ENCODE data around the gene VPS4A.

VPS4A gene

DNA sequence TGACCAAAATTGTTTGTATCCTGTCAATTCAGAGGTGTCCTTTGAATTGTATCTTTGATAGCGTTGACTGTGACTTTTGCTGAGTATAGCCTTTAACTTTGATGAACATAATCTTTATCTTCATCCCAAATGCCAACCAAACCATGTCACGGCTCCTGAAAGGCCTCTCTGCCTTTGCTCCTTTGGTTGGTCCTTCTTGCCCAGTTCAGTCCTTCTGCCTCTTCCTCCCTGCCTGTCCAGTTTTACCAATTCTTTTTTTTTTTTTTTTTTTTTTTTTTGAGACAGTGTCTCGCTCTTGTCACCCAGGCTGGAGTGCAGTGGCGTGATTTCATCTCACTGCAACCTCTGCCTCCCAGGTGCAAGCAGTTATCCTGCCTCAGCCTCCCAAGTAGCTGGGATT is 12.9 kb upstream of the VPS4A start:
- intact Hi-C loops (cut with DNase I; ENCODE audit: low total_unique reads), result no loop called here
- Histone ChIP-seq H3K36me3 (peaks cover 19 to 31% (median 31%) of the 10 kb centered on the region in 3 donors), H3K9me3 (no peaks in the 10 kb centered on the region), H3K4me3 (no peak overlapping the region), H3K4me1 (no peaks in the 10 kb centered on the region), H3K27me3 (no peaks in the 10 kb centered on the region), H3K27ac (no peak overlapping the region)
- no peak for DNase-seq
- TF ChIP-seq, protein P1, sequence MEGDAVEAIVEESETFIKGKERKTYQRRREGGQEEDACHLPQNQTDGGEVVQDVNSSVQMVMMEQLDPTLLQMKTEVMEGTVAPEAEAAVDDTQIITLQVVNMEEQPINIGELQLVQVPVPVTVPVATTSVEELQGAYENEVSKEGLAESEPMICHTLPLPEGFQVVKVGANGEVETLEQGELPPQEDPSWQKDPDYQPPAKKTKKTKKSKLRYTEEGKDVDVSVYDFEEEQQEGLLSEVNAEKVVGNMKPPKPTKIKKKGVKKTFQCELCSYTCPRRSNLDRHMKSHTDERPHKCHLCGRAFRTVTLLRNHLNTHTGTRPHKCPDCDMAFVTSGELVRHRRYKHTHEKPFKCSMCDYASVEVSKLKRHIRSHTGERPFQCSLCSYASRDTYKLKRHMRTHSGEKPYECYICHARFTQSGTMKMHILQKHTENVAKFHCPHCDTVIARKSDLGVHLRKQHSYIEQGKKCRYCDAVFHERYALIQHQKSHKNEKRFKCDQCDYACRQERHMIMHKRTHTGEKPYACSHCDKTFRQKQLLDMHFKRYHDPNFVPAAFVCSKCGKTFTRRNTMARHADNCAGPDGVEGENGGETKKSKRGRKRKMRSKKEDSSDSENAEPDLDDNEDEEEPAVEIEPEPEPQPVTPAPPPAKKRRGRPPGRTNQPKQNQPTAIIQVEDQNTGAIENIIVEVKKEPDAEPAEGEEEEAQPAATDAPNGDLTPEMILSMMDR (IDR thresholded peaks at IDR 0.05), result no peak

DNA sequence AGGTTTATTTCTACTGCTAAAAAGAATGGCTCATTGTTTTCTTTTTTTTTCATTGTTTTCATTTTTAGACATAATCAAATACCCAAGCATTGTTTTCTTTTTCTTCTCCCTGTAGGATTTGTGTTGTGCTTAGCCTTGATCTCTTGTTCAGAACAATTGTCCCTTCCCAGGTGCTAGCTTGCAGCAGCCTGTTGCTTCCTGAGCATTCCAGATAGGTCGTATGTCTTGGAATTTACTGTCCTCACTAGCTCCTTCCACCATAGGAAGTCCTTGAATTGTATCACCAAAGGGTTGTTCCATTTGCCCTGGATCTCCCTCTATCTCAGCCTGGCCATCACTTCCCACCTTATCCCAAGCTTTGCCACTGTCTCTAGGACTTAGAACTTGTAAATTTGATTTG is 10.0 kb upstream of the VPS4A start:
- intact Hi-C loops (cut with DNase I; ENCODE audit: low total_unique reads), result no loop called here
- no peak overlapping the region for H3K27ac ChIP-seq
- peaks cover 27 to 42% (median 40%) of the 10 kb centered on the region in 3 donors for H3K36me3 ChIP-seq
- H3K4me1 ChIP-seq, result no peaks in the 10 kb centered on the region
- no peaks in the 10 kb centered on the region for H3K27me3 ChIP-seq
- TF ChIP-seq, protein P1 (IDR thresholded peaks at IDR 0.05), result no peak
- no peaks in the 10 kb centered on the region for H3K9me3 ChIP-seq
- H3K4me3 ChIP-seq, result no peak overlapping the region
- DNase-seq, result no peak

DNA sequence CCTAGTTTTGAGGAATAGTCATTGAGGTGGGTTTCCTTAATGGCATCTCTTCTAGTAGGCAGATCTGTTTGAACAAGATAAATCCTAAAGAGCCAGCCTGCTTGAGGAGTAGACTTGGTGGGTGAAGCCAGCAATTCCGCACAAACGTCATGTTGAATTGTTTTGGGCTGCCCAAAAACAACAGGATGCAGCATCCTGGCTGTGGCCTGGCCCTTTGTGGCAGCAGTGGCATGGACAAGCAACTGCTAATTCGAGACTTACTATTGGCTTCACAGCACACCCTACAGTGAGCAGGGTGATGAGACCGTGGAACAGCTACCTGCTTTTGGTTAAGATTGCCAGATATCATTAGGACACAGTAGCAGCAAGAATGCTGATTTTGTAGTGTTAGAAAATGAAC is 9.3 kb upstream of the VPS4A start:
- Histone ChIP-seq H3K27me3 (no peaks in the 10 kb centered on the region), H3K4me1 (no peaks in the 10 kb centered on the region), H3K4me3 (no peak overlapping the region), H3K9me3 (no peaks in the 10 kb centered on the region), H3K27ac (no peak overlapping the region), H3K36me3 (peaks cover 27 to 42% (median 38%) of the 10 kb centered on the region in 3 donors)
- DNase-seq, result no peak
- intact Hi-C loops (cut with DNase I; ENCODE audit: low total_unique reads), result no loop called here
- TF ChIP-seq, protein P1 (IDR thresholded peaks at IDR 0.05), result no peak

DNA sequence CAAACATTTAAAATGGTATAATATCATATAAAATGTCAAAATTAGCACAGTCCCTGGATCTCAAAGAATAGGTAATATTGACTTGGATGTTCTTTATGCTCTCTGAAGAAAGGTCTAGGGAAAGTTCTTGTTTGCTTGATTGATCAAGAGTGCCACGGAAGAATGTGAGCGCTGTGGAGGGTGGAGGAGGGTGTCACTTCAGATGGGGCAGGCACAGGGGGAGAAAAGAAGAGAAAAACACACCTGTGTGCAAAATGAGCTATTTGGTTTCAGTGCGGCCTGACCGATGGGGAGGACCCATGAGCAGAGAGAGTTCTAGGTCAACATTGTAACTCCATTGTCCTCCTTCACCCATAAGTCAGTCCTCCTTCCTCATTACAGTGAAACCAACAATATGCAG is 8.8 kb upstream of the VPS4A start:
- Histone ChIP-seq H3K27ac (no peak overlapping the region), H3K4me1 (no peaks in the 10 kb centered on the region), H3K9me3 (no peaks in the 10 kb centered on the region), H3K36me3 (peaks cover 27 to 42% (median 33%) of the 10 kb centered on the region in 3 donors), H3K4me3 (no peak overlapping the region), H3K27me3 (no peaks in the 10 kb centered on the region)
- intact Hi-C loops (cut with DNase I; ENCODE audit: low total_unique reads), result no loop called here
- DNase-seq, result no peak
- TF ChIP-seq, protein P1 (IDR thresholded peaks at IDR 0.05), result no peak

DNA sequence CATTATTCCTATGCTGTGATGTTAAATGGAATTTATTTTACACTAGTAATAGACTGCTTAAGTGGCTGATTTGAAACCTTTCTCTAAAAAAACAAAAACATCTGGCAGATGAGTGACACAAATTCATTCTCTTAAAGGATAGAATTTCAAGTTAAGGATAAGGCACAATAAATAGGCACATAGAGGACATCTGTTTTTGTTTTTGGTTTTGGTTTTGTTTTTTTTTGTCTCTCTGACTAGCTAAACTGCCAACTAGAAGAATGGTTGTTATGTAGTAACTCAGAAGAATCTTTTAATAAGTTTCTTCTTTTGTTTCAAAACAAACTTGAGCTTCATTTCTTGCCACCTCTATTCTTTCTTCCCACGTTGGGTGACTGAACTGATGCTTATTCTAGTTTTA is 5.1 kb upstream of the VPS4A start:
- no peak overlapping the region for H3K27ac ChIP-seq
- no peak for DNase-seq
- TF ChIP-seq, protein P1 (IDR thresholded peaks at IDR 0.05), result no peak

DNA sequence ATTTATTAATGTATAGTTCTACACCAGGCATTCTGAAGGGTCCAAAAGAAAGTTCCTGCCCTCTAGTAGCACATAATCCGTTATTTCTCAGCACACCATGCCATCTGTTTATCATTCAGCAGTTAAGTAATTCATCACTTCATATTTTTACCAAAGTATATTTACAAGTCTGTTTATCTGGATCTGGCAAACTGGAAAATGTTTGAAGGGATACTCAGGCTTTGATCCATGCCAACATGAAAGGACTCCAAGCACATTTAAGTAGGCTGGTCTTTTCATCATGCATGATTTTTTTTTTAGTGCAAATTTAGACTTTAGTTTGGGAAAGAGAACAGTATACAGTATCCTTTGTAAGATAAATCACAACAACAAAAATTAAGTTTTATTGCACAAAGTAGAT is 4.1 kb upstream of the VPS4A start:
- Histone ChIP-seq H3K4me3 (no peak overlapping the region), H3K9me3 (no peaks in the 10 kb centered on the region), H3K27ac (no peak overlapping the region), H3K36me3 (peaks cover 8 to 16% (median 14%) of the 10 kb centered on the region in 3 donors), H3K27me3 (no peaks in the 10 kb centered on the region), H3K4me1 (peaks cover 3 to 12% (median 8%) of the 10 kb centered on the region in 4 donors)
- TF ChIP-seq, protein P1 (IDR thresholded peaks at IDR 0.05), result no peak
- no peak for DNase-seq
- intact Hi-C loops (cut with DNase I; ENCODE audit: low total_unique reads), result no loop called here

More for the DNA sequence above, 5.1 kb upstream of the VPS4A start:
- no peak overlapping the region for H3K4me3 ChIP-seq
- H3K4me1 ChIP-seq, result peaks cover 0 to 8% (median 6%) of the 10 kb centered on the region in 4 donors
- no peaks in the 10 kb centered on the region for H3K27me3 ChIP-seq
- peaks cover 10 to 24% (median 16%) of the 10 kb centered on the region in 3 donors for H3K36me3 ChIP-seq
- intact Hi-C loops (cut with DNase I; ENCODE audit: low total_unique reads), result no loop called here
- H3K9me3 ChIP-seq, result no peaks in the 10 kb centered on the region
